BLaER1 treated with 17β-estradiol and CSF1 and Interleukin-3, amounts not matched to agents 10 nM and 100 nM (cell line): Measurements from ENCODE around the gene MYO15A.
"Not testable (repeated sequence)": the region's sequence is repeated elsewhere in the genome, so short reads cannot be mapped to it uniquely, and the experiment has no call there.

Experiments
- H3K27ac ChIP-seq, 11 experiments: shearing (Covaris generic); formaldehyde crosslinking; 2 replicates each; pipeline ENCODE4 v1.8.1; 2022
- H3K27me3 ChIP-seq, 11 experiments: shearing (Covaris generic); formaldehyde crosslinking; 2 replicates each; pipeline ENCODE4 v1.8.1; 2022
- H3K36me3 ChIP-seq, 11 experiments: shearing (Covaris generic); formaldehyde crosslinking; 2 replicates each; pipeline ENCODE4 v1.8.1; 2022
- H3K4me1 ChIP-seq, 10 experiments: shearing (Covaris generic); formaldehyde crosslinking; 2 replicates each; pipeline ENCODE4 v1.8.1; 2022
- H3K4me2 ChIP-seq, 11 experiments: shearing (Covaris generic); formaldehyde crosslinking; 2 replicates each; pipeline ENCODE4 v1.8.1; 2022
- H3K4me3 ChIP-seq, 10 experiments: shearing (Covaris generic); formaldehyde crosslinking; 2 replicates each; pipeline ENCODE4 v1.8.1; 2022
- H3K9ac ChIP-seq, 11 experiments: shearing (Covaris generic); formaldehyde crosslinking; 2 replicates each; pipeline ENCODE4 v1.8.1; 2022
- H3K9me3 ChIP-seq, 11 experiments: shearing (Covaris generic); formaldehyde crosslinking; replicated peaks in 1 of 11; 2 replicates each; pipeline ENCODE4 v1.8.1; 2022
- H4K20me1 ChIP-seq, 11 experiments: shearing (Covaris generic); formaldehyde crosslinking; 2 replicates each; pipeline ENCODE4 v1.8.1; 2022
- Cebpa-rat ChIP-seq, 11 experiments: shearing (Covaris generic); IDR thresholded peaks; 2 replicates each; pipeline ENCODE4 v1.8.1; 2022

MYO15A gene

DNA sequence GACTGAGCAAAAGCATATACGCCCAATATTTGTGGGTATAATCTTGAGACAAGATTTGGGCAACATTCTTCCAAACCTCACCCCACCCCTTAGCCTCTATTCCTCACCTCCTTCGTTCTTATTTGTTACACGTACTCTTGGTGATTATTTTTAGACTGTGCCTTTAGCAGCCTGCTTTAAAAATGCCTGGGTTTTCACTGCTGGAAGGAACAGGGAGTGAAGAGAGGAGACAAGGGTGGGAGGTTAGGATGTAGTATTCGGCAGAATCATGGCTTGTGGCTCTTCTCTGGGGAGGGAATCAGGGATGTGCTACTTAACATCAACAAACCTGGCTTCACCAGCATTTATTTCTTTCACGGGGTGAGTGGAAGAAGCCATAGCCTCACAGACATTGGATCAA is 86.7 kb downstream of the MYO15A start:
- Histone ChIP-seq H3K4me1 (peaks cover 10 to 20% (median 14%) of the 10 kb centered on the region in 10 experiments; a peak in 19 of 20 replicates), H3K4me3 (no peak overlapping the region), H3K27me3 (no peaks in the 10 kb centered on the region), H3K36me3 (peaks cover 77 to 98% (median 95%) of the 10 kb centered on the region in 11 experiments), H3K27ac (no peak overlapping the region), H3K4me2 (no peak overlapping the region), H4K20me1 (peaks cover 95 to 100% (median 98%) of the 10 kb centered on the region in 11 experiments), H3K9ac (no peak overlapping the region), H3K9me3 (no peaks in the 10 kb centered on the region)
- no peak for TF ChIP-seq Cebpa-rat (IDR thresholded peaks at IDR 0.05)

DNA sequence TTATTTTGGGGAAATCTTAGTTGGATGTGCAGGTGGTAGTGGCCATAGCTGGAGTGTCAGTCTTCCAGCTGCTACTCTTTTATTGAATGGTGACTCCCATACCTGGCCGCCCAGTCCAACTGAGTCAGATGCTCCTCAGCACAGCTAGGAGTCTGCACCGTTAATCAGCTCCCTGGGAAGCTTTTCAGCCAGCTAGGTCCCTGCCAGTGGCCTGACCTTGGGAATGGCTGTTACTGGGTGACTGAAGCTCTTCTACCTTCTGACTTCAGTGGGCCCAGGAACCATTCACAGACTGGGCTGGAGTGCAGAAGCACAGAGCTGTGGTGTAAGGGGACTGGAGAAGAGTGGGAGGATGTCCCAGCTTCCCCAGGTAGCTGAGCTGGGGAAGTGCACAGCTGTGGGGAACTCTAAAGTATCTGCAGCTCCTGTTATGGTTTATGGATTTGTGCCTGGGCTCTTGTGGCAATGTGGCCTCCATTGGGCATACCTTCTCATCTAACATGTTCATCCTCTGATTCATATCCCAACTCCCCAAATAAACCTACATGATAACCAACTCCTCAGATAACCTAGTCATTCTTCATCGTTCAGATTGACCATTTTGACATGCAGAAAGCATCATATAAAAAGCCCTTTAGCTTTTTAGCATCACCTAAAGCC is 89.1 kb downstream of the MYO15A start:
- Histone ChIP-seq H3K9ac (no peak overlapping the region), H4K20me1 (peaks cover 95 to 100% (median 98%) of the 10 kb centered on the region in 11 experiments), H3K36me3 (peaks cover 86 to 97% (median 96%) of the 10 kb centered on the region in 11 experiments), H3K4me3 (no peak overlapping the region), H3K27me3 (no peaks in the 10 kb centered on the region), H3K4me1 (no peaks in the 10 kb centered on the region; a peak in 1 of 20 replicates), H3K4me2 (no peak overlapping the region), H3K9me3 (no peaks in the 10 kb centered on the region), H3K27ac (no peak overlapping the region)
- no peak for TF ChIP-seq Cebpa-rat (IDR thresholded peaks at IDR 0.05)

DNA sequence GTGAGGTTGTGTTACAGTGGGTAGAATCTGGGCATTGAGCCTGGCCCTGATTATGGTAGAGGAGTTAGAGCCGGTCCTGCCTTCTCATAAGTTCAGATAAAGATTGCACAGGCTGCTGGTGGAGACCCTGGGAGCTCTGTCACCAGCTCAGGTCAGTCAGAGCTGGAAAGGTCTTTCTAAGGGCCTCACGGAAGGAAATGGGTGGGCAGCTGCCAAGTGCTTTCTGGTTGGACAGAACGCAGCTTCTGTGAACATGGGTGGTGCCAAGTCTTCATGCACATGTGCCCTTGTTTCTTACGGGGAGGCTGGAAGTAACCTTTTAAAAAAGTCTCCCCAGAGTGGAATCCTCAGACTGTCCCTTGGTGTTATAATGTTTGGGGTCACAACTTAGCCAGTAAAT is 90.0 kb downstream of the MYO15A start:
- H3K4me3 ChIP-seq, result no peak overlapping the region
- no peaks in the 10 kb centered on the region for H3K9me3 ChIP-seq
- no peaks in the 10 kb centered on the region; a peak in 1 of 20 replicates for H3K4me1 ChIP-seq
- H3K9ac ChIP-seq, result no peak overlapping the region
- peaks cover 93 to 100% (median 98%) of the 10 kb centered on the region in 11 experiments for H4K20me1 ChIP-seq
- no peaks in the 10 kb centered on the region for H3K27me3 ChIP-seq
- no peak overlapping the region for H3K4me2 ChIP-seq
- H3K36me3 ChIP-seq, result peaks cover 88 to 98% (median 96%) of the 10 kb centered on the region in 11 experiments
- TF ChIP-seq Cebpa-rat (IDR thresholded peaks at IDR 0.05), result no peak
- no peak overlapping the region for H3K27ac ChIP-seq

DNA sequence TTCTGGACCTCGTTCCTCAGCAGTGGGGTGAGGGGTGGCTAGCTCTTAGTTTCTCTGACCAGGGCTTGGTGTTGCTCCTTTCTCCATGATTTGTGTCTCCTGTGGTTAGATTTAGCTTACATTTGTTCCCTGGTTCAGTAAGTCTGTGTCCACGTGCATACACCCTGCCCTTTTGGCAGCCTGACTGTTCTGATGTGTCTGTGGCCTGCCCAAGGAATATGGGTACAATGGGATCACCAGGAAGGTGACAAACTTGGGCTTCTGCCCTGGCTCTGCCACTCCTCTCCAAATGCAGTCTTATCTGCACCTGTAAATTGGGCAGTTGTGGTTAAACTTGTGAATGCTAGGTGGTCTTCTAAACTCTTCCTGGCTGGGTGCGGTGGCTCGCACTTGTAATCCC is 92.6 kb downstream of the MYO15A start:
- H3K4me2 ChIP-seq, result no peak overlapping the region
- no peaks in the 10 kb centered on the region; a peak in 1 of 20 replicates for H3K4me1 ChIP-seq
- no peaks in the 10 kb centered on the region for H3K27me3 ChIP-seq
- TF ChIP-seq Cebpa-rat (IDR thresholded peaks at IDR 0.05), result no peak
- no peak overlapping the region for H3K9ac ChIP-seq
- no peak overlapping the region for H3K27ac ChIP-seq
- H3K36me3 ChIP-seq, result peaks cover 92 to 100% (median 99%) of the 10 kb centered on the region in 11 experiments
- H4K20me1 ChIP-seq, result peaks cover 98 to 100% (median 100%) of the 10 kb centered on the region in 11 experiments
- H3K9me3 ChIP-seq, result no peaks in the 10 kb centered on the region
- no peak overlapping the region for H3K4me3 ChIP-seq

DNA sequence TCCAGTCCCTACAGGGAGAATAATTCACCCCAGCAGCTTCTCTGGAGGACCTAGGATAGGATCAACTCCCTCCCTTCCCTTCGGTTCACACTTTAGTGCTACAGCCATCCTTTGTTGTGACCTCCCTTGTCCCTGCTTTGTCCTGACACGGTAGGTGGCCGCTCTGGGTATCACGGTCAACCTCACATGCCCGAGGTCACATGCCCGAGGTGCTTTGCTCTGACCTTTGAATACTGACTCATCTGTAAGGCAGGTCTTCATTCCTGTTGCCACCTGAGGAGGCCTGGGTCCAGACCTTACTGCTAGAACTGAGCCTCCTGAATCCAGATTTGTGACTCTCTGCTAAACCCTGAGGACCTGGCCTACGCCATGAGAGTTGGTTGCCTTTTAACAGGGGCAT is 94.8 kb downstream of the MYO15A start:
- H3K4me3 ChIP-seq, result no peak overlapping the region
- H3K36me3 ChIP-seq, result peaks cover 92 to 100% (median 99%) of the 10 kb centered on the region in 11 experiments
- H3K4me1 ChIP-seq, result no peaks in the 10 kb centered on the region
- no peaks in the 10 kb centered on the region for H3K9me3 ChIP-seq
- peaks cover 95 to 100% (median 100%) of the 10 kb centered on the region in 11 experiments for H4K20me1 ChIP-seq
- H3K9ac ChIP-seq, result no peak overlapping the region
- H3K27me3 ChIP-seq, result no peaks in the 10 kb centered on the region
- H3K27ac ChIP-seq, result no peak overlapping the region
- TF ChIP-seq Cebpa-rat (IDR thresholded peaks at IDR 0.05), result no peak
- no peak overlapping the region for H3K4me2 ChIP-seq

DNA sequence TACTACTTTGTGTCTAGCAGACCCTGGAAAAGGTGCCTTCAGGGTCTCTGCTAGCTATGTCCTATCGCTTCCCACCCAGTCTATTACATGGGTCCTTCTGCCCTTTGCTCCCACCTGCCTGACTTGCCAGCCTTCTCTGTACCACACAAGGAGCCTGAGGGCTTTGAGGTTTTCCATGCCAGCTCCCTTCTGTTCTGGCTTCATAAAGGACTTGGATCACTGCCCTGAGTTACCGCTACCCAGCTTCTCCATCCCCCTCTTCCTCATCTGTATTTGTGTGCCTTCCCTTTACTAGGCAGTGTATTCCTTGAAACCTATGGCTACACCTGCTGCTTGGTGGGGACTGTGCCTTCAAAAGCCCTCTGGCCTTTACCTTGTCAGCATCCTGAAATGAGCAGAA is 97.3 kb downstream of the MYO15A start:
- Histone ChIP-seq H3K27me3 (no peaks in the 10 kb centered on the region), H3K4me3 (no peak overlapping the region), H3K4me2 (no peak overlapping the region), H3K9me3 (no peaks in the 10 kb centered on the region), H4K20me1 (peaks cover 71 to 100% (median 94%) of the 10 kb centered on the region in 11 experiments), H3K9ac (peak overlapping the region in 1 of 11 experiments; percentile 8; a peak in 1 of 22 replicates), H3K4me1 (no peaks in the 10 kb centered on the region), H3K36me3 (peaks cover 92 to 100% (median 99%) of the 10 kb centered on the region in 11 experiments), H3K27ac (no peak overlapping the region)
- TF ChIP-seq Cebpa-rat (IDR thresholded peaks at IDR 0.05), result no peak

DNA sequence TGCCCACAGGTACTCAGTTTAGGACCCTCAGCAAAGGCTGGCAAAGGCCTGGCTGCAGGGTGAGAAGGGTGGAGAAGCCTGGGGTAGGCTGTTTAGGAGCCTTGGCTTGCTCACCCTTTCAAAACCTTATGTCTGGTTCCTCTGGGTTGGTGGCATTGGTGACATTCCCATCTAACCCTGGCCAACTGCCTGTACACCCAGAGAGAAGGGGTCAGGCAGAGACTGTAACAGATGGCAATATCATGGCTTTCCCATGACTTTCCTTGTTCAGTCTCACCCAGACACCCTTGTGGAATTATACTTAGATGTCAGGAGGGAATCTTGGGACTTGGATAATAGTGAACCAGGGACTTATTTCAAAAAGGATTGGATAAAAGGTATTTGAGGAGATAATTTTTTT is 98.4 kb downstream of the MYO15A start:
- peaks cover 89 to 94% (median 92%) of the 10 kb centered on the region in 11 experiments for H3K36me3 ChIP-seq
- no peaks in the 10 kb centered on the region for H3K4me1 ChIP-seq
- no peak overlapping the region for H3K4me2 ChIP-seq
- no peak overlapping the region for H3K9ac ChIP-seq
- peaks cover 60 to 94% (median 83%) of the 10 kb centered on the region in 11 experiments for H4K20me1 ChIP-seq
- no peak overlapping the region for H3K4me3 ChIP-seq
- TF ChIP-seq Cebpa-rat (IDR thresholded peaks at IDR 0.05), result no peak
- no peaks in the 10 kb centered on the region for H3K9me3 ChIP-seq
- no peak overlapping the region for H3K27ac ChIP-seq
- no peaks in the 10 kb centered on the region for H3K27me3 ChIP-seq

DNA sequence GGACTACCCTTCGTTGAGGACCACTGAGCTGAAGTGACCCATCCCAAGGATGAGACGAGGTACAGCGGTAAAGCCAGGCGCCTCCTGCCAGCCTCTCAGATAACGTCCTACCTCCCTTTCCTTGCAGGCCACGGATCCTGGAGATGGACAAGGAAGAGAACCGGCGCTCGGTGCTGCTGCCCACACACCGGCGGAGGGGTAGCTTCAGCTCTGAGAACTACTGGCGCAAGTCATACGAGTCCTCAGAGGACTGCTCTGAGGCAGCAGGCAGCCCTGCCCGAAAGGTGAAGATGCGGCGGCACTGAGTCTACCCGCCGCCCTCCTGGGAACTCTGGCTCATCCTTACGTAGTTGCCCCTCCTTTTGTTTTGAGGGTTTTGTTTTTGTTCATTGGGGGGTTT is 99.5 kb downstream of the MYO15A start:
- Histone ChIP-seq H3K9me3 (no peaks in the 10 kb centered on the region), H3K4me3 (no peak overlapping the region), H3K9ac (no peak overlapping the region), H4K20me1 (peaks cover 49 to 89% (median 72%) of the 10 kb centered on the region in 11 experiments), H3K4me2 (no peak overlapping the region), H3K4me1 (no peaks in the 10 kb centered on the region), H3K36me3 (peaks cover 80 to 84% (median 81%) of the 10 kb centered on the region in 11 experiments), H3K27me3 (no peaks in the 10 kb centered on the region), H3K27ac (no peak overlapping the region)
- TF ChIP-seq Cebpa-rat (IDR thresholded peaks at IDR 0.05), result no peak

DNA sequence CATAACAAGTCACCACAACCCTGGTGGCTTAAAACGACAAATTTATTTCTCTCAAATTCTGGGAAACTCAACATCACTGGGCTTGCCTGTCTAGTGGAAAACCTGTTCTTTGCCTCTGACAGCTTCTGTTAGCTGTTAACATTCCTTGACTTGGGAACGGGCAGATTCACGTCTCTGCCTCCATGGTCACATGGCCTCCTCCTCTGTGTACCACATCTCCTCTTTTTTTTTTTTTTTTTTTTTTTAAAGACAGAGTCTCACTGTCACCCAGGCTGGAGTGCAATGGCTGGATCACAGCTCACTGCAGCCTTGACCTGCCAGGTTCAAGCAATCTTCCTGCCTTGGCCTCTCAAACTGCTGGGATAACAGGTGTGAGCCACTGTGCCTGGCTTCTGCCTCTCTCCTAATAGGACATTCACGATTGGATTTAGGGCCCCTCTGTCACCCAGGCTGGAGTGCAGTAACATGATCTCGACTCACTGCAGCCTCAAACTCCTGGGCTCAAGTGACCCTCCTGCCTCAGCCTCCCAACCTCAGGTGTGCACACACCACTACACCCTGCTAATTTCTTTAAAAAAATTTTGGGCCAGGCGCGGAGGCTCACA is 105.2 kb downstream of the MYO15A start:
- Histone ChIP-seq H3K9me3 (no peaks in the 10 kb centered on the region), H3K4me1 (no peaks in the 10 kb centered on the region; a peak in 1 of 20 replicates), H4K20me1 (peaks cover 0 to 33% (median 18%) of the 10 kb centered on the region in 11 experiments; a peak in 18 of 22 replicates), H3K27me3 (no peaks in the 10 kb centered on the region), H3K9ac (no peak overlapping the region), H3K36me3 (peaks cover 23 to 27% (median 25%) of the 10 kb centered on the region in 11 experiments), H3K4me3 (no peak overlapping the region), H3K4me2 (no peak overlapping the region), H3K27ac (no peak overlapping the region)
- TF ChIP-seq Cebpa-rat (IDR thresholded peaks at IDR 0.05), result no peak

DNA sequence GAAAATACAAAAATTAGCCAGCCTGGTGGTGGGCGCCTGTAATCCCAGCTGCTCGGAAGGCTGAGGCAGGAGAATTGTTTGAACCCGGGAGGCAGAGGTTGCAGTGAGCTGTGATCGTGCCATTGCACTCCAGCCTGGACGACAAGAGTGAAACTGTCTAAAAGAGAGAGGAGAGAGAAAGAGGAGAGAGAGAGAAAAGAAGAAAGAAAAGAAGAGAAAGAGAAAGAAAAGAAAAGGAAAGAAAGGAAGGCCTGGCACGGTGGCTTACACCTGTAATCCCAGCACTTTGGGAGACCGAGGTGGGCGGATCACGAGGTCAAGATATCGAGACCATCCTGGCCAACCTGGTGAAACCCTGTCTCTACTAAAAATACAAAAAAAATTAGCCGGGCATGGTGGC is 108.3 kb downstream of the MYO15A start:
- peaks cover 14 to 17% (median 15%) of the 10 kb centered on the region in 10 experiments for H3K4me1 ChIP-seq
- H3K27ac ChIP-seq, H3K36me3 ChIP-seq, H3K4me2 ChIP-seq, H3K27me3 ChIP-seq, H3K9ac ChIP-seq, H3K4me3 ChIP-seq, H4K20me1 ChIP-seq, H3K9me3 ChIP-seq: not testable (repeated sequence)
